Fibroblast of mammary gland (primary cell): ENCODE data around the gene CDC34.
A peak's percentile ranks its signal among the peaks of the same experiment; 100 is the strongest.

Source experiments
- DNase-seq: peaks from one replicate; pipeline ENCODE4 v3.0.0-alpha.2; 2010; ENCODE audit warnings: low read depth
- H3K4me3 ChIP-seq: 2 replicates; pipeline ENCODE4 v1.5.1; 2011; ENCODE audit warnings: low read depth, mild to moderate bottlenecking, low read length, moderate library complexity; ENCODE audit not compliant: control insufficient read depth
- CTCF ChIP-seq: conservative IDR thresholded peaks from 2 replicates; pipeline ENCODE4 v1.5.1; 2011; ENCODE audit warnings: low read depth, low read length, inconsistent platforms; ENCODE audit not compliant: control insufficient read depth, insufficient read depth

CDC34 gene

GRCh38 chr19:497869-498510 lies 33.6 kb upstream of the CDC34 start:
- H3K4me3 ChIP-seq: no peak overlapping the region
- TF ChIP-seq CTCF: no peak
- DNase-seq: no peak

- DNase-seq: no peak
- H3K4me3 ChIP-seq: no peak overlapping the region
- no peak for TF ChIP-seq CTCF
These were observed 33.1 kb upstream of the CDC34 start for GRCh38 chr19:498511-498891.

GRCh38 chr19:498977-499623 lies 32.5 kb upstream of the CDC34 start:
- TF ChIP-seq CTCF: no peak
- H3K4me3 ChIP-seq: no peak overlapping the region
- no peak for DNase-seq

- no peak for TF ChIP-seq CTCF
- no peak for DNase-seq
- H3K4me3 ChIP-seq: no peak overlapping the region
These were observed 29.9 kb upstream of the CDC34 start for GRCh38 chr19:501646-502045.

GRCh38 chr19:504616-505015 lies 26.9 kb upstream of the CDC34 start:
- no peak overlapping the region for H3K4me3 ChIP-seq
- no peak for DNase-seq
- no peak for TF ChIP-seq CTCF

GRCh38 chr19:506404-507285 lies 24.9 kb upstream of the CDC34 start:
- TF ChIP-seq CTCF: peak; percentile 88
- H3K4me3 ChIP-seq: peak overlapping the region; percentile 80

More at GRCh38 chr19:506404-507285, 24.9 kb upstream of the CDC34 start:
- peak; percentile 100 for DNase-seq
